MM.1S (cell line): Measurements from ENCODE around the gene SAMD4A.

Experiments
- DNase-seq: peaks from one replicate; pipeline ENCODE4 v3.0.0-alpha.2; 2015
- H2AFZ ChIP-seq: fragments of 300-600 bp; sonication (generic); 2 replicates; pipeline ENCODE4 v1.6.0; 2016; ENCODE audit warnings: antibody characterized with exemption, low read length
- H3F3A ChIP-seq: fragments of 300-600 bp; sonication (generic); 2 replicates; pipeline ENCODE4 v1.6.1; 2016; ENCODE audit warnings: mild to moderate bottlenecking, antibody characterized with exemption, low read length, moderate library complexity, mixed read lengths; ENCODE audit not compliant: insufficient read depth
- H3K27ac ChIP-seq: fragments of 300-600 bp; sonication (generic); 2 replicates; pipeline ENCODE4 v1.5.1; 2016; ENCODE audit warnings: mild to moderate bottlenecking, low read length
- H3K27me3 ChIP-seq: fragments of 300-600 bp; sonication (generic); replicated peaks from 2 replicates; pipeline ENCODE4 v1.6.0; 2016; ENCODE audit warnings: low read length; ENCODE audit not compliant: insufficient read depth
- H3K36me3 ChIP-seq: fragments of 300-600 bp; sonication (generic); replicated peaks from 2 replicates; pipeline ENCODE4 v1.6.1; 2016; ENCODE audit warnings: mild to moderate bottlenecking, low read length, mixed read lengths; ENCODE audit not compliant: insufficient read depth
- H3K4me1 ChIP-seq: fragments of 300-600 bp; sonication (generic); 2 replicates; pipeline ENCODE4 v1.6.1; 2016; ENCODE audit warnings: low read length, mixed read lengths
- H3K4me2 ChIP-seq: fragments of 300-600 bp; sonication (generic); 2 replicates; pipeline ENCODE4 v1.6.0; 2016; ENCODE audit warnings: low read depth, low read length
- H3K4me3 ChIP-seq: fragments of 300-600 bp; sonication (generic); 2 replicates; pipeline ENCODE4 v1.5.1; 2016; ENCODE audit warnings: low read length, mixed read lengths
- H3K79me2 ChIP-seq: fragments of 300-600 bp; sonication (generic); 2 replicates; pipeline ENCODE4 v1.6.1; 2016; ENCODE audit warnings: mixed run types, low read length, mixed read lengths
- H3K9ac ChIP-seq: fragments of 300-600 bp; sonication (generic); 2 replicates; pipeline ENCODE4 v1.6.1; 2016; ENCODE audit warnings: low read length, mixed read lengths
- H3K9me2 ChIP-seq: fragments of 300-600 bp; sonication (generic); replicated peaks from 2 replicates; pipeline ENCODE4 v1.6.1; 2016; ENCODE audit warnings: mild to moderate bottlenecking, low read length, mixed read lengths; ENCODE audit not compliant: insufficient read depth
- H3K9me3 ChIP-seq: fragments of 300-600 bp; sonication (generic); replicated peaks from 2 replicates; pipeline ENCODE4 v1.6.1; 2016; ENCODE audit warnings: mild to moderate bottlenecking, low read length, mixed read lengths; ENCODE audit not compliant: insufficient read depth
- H4K20me1 ChIP-seq: fragments of 300-600 bp; sonication (generic); 2 replicates; pipeline ENCODE4 v1.6.1; 2016; ENCODE audit warnings: mild to moderate bottlenecking, low read length, moderate library complexity, mixed read lengths; ENCODE audit not compliant: insufficient read depth
- EZH2 ChIP-seq: fragments of 300-600 bp; sonication (generic); optimal IDR thresholded peaks from 2 replicates; pipeline ENCODE3; 2017; ENCODE audit warnings: low read depth, mild to moderate bottlenecking, antibody characterized with exemption, low read length, mixed read lengths
- EZH2phosphoT487 ChIP-seq: fragments of 300-600 bp; sonication (generic); IDR thresholded peaks from 2 replicates; pipeline ENCODE4 v1.6.1; 2018; ENCODE audit warnings: antibody characterized with exemption, low read length
- TF ChIP-seq, protein P1 (sequence below): fragments of 300-600 bp; sonication (generic); IDR thresholded peaks from 2 replicates; pipeline ENCODE4 v1.5.1; 2016; ENCODE audit warnings: antibody characterized with exemption, low read length, mixed read lengths

The SAMD4A gene

DNA sequence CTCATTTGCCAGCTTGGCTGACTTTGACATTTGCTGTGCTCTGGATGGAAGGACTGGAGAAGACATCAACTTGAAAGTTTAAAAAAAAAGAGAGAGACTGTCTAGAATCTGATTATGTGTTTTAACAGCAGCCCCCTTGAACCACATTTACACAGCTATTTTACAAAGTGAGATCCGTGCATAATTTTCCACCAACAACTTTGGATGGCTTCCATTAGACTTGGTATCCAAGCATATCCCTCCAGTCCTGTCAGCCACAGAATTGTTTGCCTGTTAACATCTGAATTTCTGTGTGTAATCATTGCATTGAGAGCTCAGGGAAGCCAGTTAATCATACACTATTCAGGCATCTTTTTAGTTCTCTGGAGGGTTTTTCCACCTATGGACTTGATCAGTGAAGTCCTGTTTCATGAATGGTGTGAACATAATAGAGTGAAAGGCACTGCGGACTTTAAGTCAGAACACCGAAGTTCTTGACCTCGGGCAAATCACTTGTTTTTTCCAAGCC, 93.7 kb downstream of the SAMD4A start:
- H3K79me2 ChIP-seq = no peaks in the 10 kb centered on the region
- H3K27ac ChIP-seq = no peak overlapping the region
- no peaks in the 10 kb centered on the region for H3K36me3 ChIP-seq
- H4K20me1 ChIP-seq = no peaks in the 10 kb centered on the region
- no peaks in the 10 kb centered on the region for H3K4me1 ChIP-seq
- no peaks in the 10 kb centered on the region for H3K9me2 ChIP-seq
- H3F3A ChIP-seq = no peaks in the 10 kb centered on the region
- TF ChIP-seq EZH2 = no peak
- TF ChIP-seq, protein P1, sequence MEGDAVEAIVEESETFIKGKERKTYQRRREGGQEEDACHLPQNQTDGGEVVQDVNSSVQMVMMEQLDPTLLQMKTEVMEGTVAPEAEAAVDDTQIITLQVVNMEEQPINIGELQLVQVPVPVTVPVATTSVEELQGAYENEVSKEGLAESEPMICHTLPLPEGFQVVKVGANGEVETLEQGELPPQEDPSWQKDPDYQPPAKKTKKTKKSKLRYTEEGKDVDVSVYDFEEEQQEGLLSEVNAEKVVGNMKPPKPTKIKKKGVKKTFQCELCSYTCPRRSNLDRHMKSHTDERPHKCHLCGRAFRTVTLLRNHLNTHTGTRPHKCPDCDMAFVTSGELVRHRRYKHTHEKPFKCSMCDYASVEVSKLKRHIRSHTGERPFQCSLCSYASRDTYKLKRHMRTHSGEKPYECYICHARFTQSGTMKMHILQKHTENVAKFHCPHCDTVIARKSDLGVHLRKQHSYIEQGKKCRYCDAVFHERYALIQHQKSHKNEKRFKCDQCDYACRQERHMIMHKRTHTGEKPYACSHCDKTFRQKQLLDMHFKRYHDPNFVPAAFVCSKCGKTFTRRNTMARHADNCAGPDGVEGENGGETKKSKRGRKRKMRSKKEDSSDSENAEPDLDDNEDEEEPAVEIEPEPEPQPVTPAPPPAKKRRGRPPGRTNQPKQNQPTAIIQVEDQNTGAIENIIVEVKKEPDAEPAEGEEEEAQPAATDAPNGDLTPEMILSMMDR = no peak
- no peak for TF ChIP-seq EZH2phosphoT487
- H3K9me3 ChIP-seq = no peaks in the 10 kb centered on the region
- no peak overlapping the region for H2AFZ ChIP-seq
- H3K4me2 ChIP-seq = no peak overlapping the region
- DNase-seq = no peak
- no peak overlapping the region for H3K4me3 ChIP-seq
- H3K9ac ChIP-seq = no peak overlapping the region
- H3K27me3 ChIP-seq = no peaks in the 10 kb centered on the region

DNA sequence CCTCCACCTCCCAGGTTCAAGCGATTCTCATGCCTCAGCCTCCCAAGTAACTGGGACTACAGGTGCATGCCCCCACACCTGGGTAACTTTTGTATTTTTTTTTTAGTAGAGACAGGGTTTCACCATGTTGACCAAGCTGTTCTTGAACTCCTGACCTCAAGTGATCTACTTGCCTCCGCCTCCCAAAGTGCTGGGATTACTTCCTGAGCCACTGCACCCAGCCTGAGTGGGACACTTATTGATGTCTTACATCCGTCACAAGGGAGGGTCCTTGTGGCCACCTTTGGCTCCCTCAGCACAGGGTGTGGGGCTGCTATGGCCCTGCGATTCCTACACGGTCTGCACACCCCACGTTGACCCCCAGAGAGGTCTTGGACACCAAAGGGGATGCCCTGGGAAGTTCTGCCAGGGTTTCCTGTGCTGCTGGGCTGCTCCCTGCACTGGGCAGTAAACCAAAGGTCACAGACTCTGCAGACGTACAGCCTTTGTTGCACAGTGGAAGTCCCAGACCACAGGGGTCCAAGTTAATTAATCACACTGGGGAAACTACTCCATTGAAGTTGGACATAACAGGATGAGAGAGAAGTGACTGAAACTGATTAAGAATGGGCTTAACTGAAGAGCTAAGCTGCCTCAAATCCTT, 95.7 kb downstream of the SAMD4A start:
- H3K4me1 ChIP-seq = no peaks in the 10 kb centered on the region
- H3K36me3 ChIP-seq = no peaks in the 10 kb centered on the region
- no peaks in the 10 kb centered on the region for H3K79me2 ChIP-seq
- TF ChIP-seq, protein P1 = no peak
- TF ChIP-seq EZH2 (no peak), EZH2phosphoT487 (no peak)
- DNase-seq = no peak
- H3K9me2 ChIP-seq = no peaks in the 10 kb centered on the region
- H3K9ac ChIP-seq = no peak overlapping the region
- no peaks in the 10 kb centered on the region for H3K27me3 ChIP-seq
- H3K9me3 ChIP-seq = no peaks in the 10 kb centered on the region
- H2AFZ ChIP-seq = no peak overlapping the region
- H4K20me1 ChIP-seq = no peaks in the 10 kb centered on the region
- H3K4me2 ChIP-seq = no peak overlapping the region
- no peaks in the 10 kb centered on the region for H3F3A ChIP-seq
- no peak overlapping the region for H3K4me3 ChIP-seq
- H3K27ac ChIP-seq = no peak overlapping the region

DNA sequence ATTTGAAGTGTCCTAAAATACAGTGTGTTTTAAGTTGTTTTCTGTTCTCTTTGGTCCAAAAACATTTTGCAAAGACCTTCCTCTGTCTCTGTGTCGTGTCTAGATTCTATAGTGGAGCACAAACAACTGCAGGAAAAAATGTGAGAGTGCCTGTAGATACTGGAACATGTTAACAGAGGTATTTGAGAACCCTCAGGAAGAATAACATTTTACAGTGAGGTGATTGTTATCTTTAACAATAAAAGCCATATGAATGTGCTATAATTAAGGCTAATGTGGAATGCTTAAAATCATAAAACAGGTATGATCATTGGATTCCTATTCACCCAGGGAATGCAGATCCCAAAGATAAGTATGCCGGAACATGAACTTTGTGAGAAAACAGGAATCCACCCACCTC, 98.0 kb downstream of the SAMD4A start:
- Histone ChIP-seq H3F3A (no peaks in the 10 kb centered on the region), H3K27me3 (no peaks in the 10 kb centered on the region), H4K20me1 (no peaks in the 10 kb centered on the region), H3K27ac (no peak overlapping the region), H3K4me3 (no peak overlapping the region), H3K9me2 (no peaks in the 10 kb centered on the region), H3K36me3 (no peaks in the 10 kb centered on the region), H3K9ac (no peak overlapping the region), H3K9me3 (no peaks in the 10 kb centered on the region), H2AFZ (no peak overlapping the region), H3K79me2 (no peaks in the 10 kb centered on the region), H3K4me2 (no peak overlapping the region), H3K4me1 (no peaks in the 10 kb centered on the region)
- DNase-seq = no peak
- TF ChIP-seq EZH2 (no peak), EZH2phosphoT487 (no peak)
- TF ChIP-seq, protein P1 = no peak
